NCI-H748 (cell line): ENCODE results near the gene SPTB.

Experiments
- DNase-seq: peaks from one replicate; lab custom pipeline; 2025; ENCODE audit not compliant: unreplicated experiment; lab: John Stamatoyannopoulos, UW

The SPTB gene

GRCh38 chr14:64698903-64699302 is 180.8 kb downstream of the SPTB start:
- DNase-seq = peak; percentile 9

- DNase-seq = peak; percentile 48
These were observed 183.3 kb downstream of the SPTB start for GRCh38 chr14:64696355-64696857.
